Mesodermal cell (in vitro differentiated cells): ENCODE measurements around the gene GADD45B. TPM values are rescaled to one million over a fixed set of nuclear protein-coding genes. Genes with fewer than 3 reads are reported as not detected.
A peak's percentile ranks its signal among the peaks of the same experiment; 100 is the strongest.

Experiments
- H3K27ac ChIP-seq: 2 replicates; pipeline ENCODE4 v1.7.0; 2013; ENCODE audit warnings: mild to moderate bottlenecking, low read depth, low read length, moderate library complexity; ENCODE audit not compliant: severe bottlenecking
- H3K36me3 ChIP-seq: 2 replicates; pipeline ENCODE4 v1.7.1; 2013; ENCODE audit warnings: mild to moderate bottlenecking, low read length, moderate library complexity; ENCODE audit not compliant: control insufficient read depth, insufficient read depth
- H3K4me1 ChIP-seq: one replicate; pipeline ENCODE4 v1.7.1; 2013; ENCODE audit warnings: mild to moderate bottlenecking, low read length; ENCODE audit not compliant: insufficient read depth, control insufficient read depth, poor library complexity, severe bottlenecking
- H3K4me3 ChIP-seq: 2 replicates; pipeline ENCODE4 v1.7.0; 2013; ENCODE audit warnings: low read length, control low read depth, mild to moderate bottlenecking; ENCODE audit not compliant: insufficient read depth, poor library complexity, severe bottlenecking; ENCODE audit errors: extremely low read depth
- H3K9me3 ChIP-seq: 2 replicates; pipeline ENCODE4 v1.7.1; 2013; ENCODE audit warnings: mild to moderate bottlenecking, low read length, moderate library complexity; ENCODE audit not compliant: control insufficient read depth
- WGBS, 2 experiments: methylation state at CpG; one replicate each; pipeline ENCODE4 v1.1.5; 2013; ENCODE audit warnings: missing lambda C conversion rate in 2 of 2; ENCODE audit not compliant: insufficient coverage in 2 of 2; 5-methylcytosine and 5-hydroxymethylcytosine counted together
- polyA plus RNA-seq, 2 experiments: library from polyadenylated mRNA; stranded (reverse); fragments of 50-300 nt; gene quantifications; one replicate each; pipeline ENCODE4 v1.2.3, GENCODE V29; 2013

Gene GADD45B
- polyA plus RNA-seq (2013, experiment 1 of 2) = 28.2 TPM
- 27.5 TPM for polyA plus RNA-seq (2013, experiment 2 of 2)

GRCh38 chr19:2475702-2476450 is at the start of gene GADD45B:
Gene GADD45B, plus strand, starts transcription at chr19:2476127. Its CDS starts 232 bp downstream, at chr19:2476359.
- H3K9me3 ChIP-seq = no peaks in the 10 kb centered on the region
- H3K4me1 ChIP-seq = peaks cover 6% of the 10 kb centered on the region
- WGBS, 2 experiments = 0% methylated on average over 50 to 55 of the region's 70 CpGs
- peak within 1 kb of the TSS; percentile 98 for H3K4me3 ChIP-seq
- H3K36me3 ChIP-seq = peaks cover 22% of the 10 kb centered on the region
- peak within 1 kb of the TSS; percentile 92 for H3K27ac ChIP-seq

GRCh38 chr19:2426611-2427428 is 49.1 kb upstream of the GADD45B start:
- Histone ChIP-seq H3K36me3 (peaks cover 43% of the 10 kb centered on the region), H3K4me3 (peak overlapping the region; percentile 97), H3K9me3 (no peaks in the 10 kb centered on the region), H3K4me1 (peaks cover 28% of the 10 kb centered on the region), H3K27ac (peak overlapping the region; percentile 94)
- WGBS, 2 experiments = 0 to 5% methylated on average over 58 to 60 of the region's 66 CpGs

- 0 to 2% methylated on average over 58 to 67 of the region's 77 CpGs for WGBS, 2 experiments
- Histone ChIP-seq H3K4me1 (peaks cover 28% of the 10 kb centered on the region), H3K9me3 (no peaks in the 10 kb centered on the region), H3K27ac (peak within 1 kb of the TSS; percentile 94), H3K4me3 (peak within 1 kb of the TSS; percentile 97), H3K36me3 (peaks cover 51% of the 10 kb centered on the region)
These were observed 48.3 kb upstream of the GADD45B start, which contains the start of gene TIMM13 for GRCh38 chr19:2427429-2428320. Gene TIMM13, minus strand, starts transcription at chr19:2427586. Its CDS starts 53 bp downstream, at chr19:2427533.

GRCh38 chr19:2428321-2428690 is 47.6 kb upstream of the GADD45B start:
- WGBS, 2 experiments = 75 to 76% methylated on average over 25 of the region's 25 CpGs
- Histone ChIP-seq H3K4me1 (peaks cover 28% of the 10 kb centered on the region), H3K9me3 (no peaks in the 10 kb centered on the region), H3K36me3 (peaks cover 49% of the 10 kb centered on the region), H3K4me3 (peak overlapping the region; percentile 97), H3K27ac (peak overlapping the region; percentile 94)

- H3K9me3 ChIP-seq = no peaks in the 10 kb centered on the region
- peak overlapping the region; percentile 94 for H3K27ac ChIP-seq
- 93 to 94% methylated on average over 31 of the region's 37 CpGs for WGBS, 2 experiments
- peaks cover 25% of the 10 kb centered on the region for H3K4me1 ChIP-seq
- H3K4me3 ChIP-seq = no peak overlapping the region
- H3K36me3 ChIP-seq = peaks cover 49% of the 10 kb centered on the region
These were observed 46.9 kb upstream of the GADD45B start for GRCh38 chr19:2428756-2429711.

- WGBS, 2 experiments = 93 to 97% methylated on average over 20 to 25 of the region's 25 CpGs
- peaks cover 58% of the 10 kb centered on the region for H3K36me3 ChIP-seq
These were observed 45.9 kb upstream of the GADD45B start for GRCh38 chr19:2429917-2430535.

DNA sequence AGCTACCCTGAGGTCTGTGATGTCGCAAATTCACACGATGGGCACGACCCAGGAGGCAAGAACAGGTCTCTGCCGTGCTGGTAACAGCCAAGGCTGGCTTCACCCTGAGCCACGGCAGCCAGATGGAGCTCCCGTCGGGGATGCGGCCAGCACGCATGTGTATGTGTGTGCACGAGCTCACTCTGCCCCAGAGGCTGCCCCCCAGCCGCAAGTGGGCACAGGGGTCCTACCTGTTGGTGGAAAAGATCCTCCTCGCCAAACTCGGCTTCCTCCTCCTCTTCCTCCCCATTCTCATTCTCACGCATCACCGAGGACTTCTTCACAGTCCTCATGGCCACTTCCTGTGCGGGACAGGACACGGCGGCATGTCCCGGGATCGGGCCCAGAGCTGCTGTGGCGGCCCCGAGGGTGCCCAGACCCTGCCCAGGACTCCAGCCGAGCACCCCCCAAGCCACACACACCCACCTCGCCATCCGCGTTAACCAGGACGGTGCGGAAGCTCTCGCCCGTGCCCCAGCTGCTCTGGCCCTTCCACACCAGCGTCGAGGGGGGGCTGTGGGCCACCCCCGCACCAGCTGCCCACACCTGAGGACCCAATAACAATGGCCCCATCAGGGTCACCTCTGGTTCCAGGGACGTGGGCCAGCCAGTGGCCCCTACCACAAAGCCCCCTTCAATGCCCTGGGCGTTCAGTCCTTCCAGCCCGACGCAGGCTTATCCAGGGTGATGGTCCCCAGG is 44.4 kb upstream of the GADD45B start:
- no peak overlapping the region for H3K27ac ChIP-seq
- H3K36me3 ChIP-seq = peaks cover 59% of the 10 kb centered on the region
- peaks cover 16% of the 10 kb centered on the region for H3K4me1 ChIP-seq
- WGBS, 2 experiments = 96 to 98% methylated on average over 32 to 33 of the region's 37 CpGs
- H3K9me3 ChIP-seq = no peaks in the 10 kb centered on the region
- no peak overlapping the region for H3K4me3 ChIP-seq

More at GRCh38 chr19:2429917-2430535, 45.9 kb upstream of the GADD45B start:
- Histone ChIP-seq H3K4me3 (no peak overlapping the region), H3K4me1 (peaks cover 25% of the 10 kb centered on the region), H3K9me3 (no peaks in the 10 kb centered on the region), H3K27ac (no peak overlapping the region)

DNA sequence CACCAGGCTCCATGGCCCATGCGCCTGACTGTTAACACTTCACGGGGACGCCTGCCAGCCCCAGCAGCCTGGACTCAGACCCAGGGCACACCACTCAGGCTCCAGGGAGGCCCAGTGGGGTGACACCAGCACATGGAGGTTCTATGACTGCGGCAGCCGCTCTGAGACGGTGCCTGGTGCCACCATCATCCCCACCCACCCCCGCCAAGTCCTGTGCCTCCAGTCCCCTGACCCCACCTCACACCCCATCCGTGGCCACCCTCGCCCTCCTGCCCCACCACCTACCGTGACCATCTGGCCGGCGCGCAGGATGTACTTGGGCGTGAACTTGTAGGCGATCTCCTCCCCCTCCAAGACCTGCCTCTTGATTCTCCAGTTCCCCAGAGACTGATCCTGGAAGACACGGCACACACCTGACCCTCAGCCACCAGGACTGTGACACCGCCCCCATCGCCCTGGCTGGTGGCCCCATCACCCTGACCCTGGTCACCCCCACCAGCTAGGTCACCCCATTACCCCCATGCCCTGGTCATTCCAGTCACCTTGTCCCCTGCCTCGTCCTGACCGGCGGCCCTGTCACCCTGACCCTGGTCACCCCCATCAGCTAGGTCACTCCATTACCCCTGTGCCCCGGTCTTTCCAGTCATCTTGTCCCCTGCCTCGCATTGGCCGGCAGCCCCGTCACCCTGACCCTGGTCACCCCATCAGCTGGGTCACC is 43.6 kb upstream of the GADD45B start:
- no peaks in the 10 kb centered on the region for H3K9me3 ChIP-seq
- no peak overlapping the region for H3K27ac ChIP-seq
- peaks cover 62% of the 10 kb centered on the region for H3K36me3 ChIP-seq
- H3K4me3 ChIP-seq = no peak overlapping the region
- peaks cover 16% of the 10 kb centered on the region for H3K4me1 ChIP-seq
- WGBS, 2 experiments = 94 to 96% methylated on average over 15 to 23 of the region's 25 CpGs
